Measurements from ENCODE around the gene SNAPC4.

SNAPC4 gene

DNA sequence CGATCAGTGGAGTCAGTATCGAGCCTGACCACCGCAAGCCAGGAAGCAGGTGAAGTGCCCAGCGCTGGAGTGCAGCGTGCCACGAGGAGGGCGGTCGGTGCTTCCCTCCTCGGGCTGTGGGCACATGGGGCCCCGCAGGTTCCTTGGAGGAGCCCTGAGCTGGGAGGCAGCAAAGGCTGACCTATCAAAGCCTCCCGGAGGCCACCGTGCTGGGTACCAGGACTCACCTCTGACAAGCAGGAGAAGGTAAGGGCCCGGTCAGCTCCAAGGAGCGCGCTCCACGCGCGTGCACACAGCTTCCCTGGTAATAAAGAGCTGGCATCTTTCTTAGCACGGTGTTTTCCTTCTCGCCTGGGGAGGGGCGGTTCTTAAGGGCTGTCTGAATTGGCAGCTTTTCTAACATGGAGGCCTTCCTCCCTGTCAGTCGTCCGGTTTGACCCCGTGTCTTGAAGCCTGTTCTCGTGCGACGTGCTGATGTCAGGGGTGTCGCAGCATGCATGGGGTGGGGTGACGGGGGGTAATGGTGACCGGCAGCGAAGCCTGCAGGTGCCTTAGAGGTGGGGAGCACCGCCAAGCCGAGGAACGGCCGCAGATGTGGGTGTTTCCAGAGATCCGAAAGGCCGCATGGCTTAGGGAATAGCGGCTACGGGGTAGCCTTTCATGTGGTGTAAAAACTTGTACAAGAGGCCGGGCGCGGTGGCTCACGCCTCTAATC is 23.6 kb upstream of the SNAPC4 start:
- TF ChIP-seq, protein P1, sequence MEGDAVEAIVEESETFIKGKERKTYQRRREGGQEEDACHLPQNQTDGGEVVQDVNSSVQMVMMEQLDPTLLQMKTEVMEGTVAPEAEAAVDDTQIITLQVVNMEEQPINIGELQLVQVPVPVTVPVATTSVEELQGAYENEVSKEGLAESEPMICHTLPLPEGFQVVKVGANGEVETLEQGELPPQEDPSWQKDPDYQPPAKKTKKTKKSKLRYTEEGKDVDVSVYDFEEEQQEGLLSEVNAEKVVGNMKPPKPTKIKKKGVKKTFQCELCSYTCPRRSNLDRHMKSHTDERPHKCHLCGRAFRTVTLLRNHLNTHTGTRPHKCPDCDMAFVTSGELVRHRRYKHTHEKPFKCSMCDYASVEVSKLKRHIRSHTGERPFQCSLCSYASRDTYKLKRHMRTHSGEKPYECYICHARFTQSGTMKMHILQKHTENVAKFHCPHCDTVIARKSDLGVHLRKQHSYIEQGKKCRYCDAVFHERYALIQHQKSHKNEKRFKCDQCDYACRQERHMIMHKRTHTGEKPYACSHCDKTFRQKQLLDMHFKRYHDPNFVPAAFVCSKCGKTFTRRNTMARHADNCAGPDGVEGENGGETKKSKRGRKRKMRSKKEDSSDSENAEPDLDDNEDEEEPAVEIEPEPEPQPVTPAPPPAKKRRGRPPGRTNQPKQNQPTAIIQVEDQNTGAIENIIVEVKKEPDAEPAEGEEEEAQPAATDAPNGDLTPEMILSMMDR (IDR thresholded peaks at IDR 0.05; ENCODE audit: low read depth, low read length): no peak
- DNase-seq (ENCODE audit: extremely low read depth, low read depth): no peak

DNA sequence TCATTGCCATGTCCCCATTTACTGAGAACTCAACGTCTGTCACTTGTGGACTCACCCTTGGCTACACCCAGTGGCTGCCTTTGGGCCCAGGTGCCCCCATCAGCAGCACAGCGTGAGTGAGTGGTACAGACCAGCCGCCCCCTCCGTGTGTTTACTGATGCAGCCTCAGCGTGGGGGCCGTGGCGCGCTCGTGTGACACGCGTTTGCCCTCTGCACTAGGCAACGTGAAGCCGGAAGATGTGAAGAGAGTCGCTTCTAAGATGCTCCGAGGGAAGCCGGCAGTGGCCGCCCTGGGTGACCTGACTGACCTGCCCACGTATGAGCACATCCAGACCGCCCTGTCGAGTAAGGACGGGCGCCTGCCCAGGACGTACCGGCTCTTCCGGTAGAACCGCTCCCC is 22.9 kb upstream of the SNAPC4 start:
- TF ChIP-seq, protein P1 (IDR thresholded peaks at IDR 0.05; ENCODE audit: low read depth, low read length): no peak
- no peak for DNase-seq (ENCODE audit: extremely low read depth, low read depth)

DNA sequence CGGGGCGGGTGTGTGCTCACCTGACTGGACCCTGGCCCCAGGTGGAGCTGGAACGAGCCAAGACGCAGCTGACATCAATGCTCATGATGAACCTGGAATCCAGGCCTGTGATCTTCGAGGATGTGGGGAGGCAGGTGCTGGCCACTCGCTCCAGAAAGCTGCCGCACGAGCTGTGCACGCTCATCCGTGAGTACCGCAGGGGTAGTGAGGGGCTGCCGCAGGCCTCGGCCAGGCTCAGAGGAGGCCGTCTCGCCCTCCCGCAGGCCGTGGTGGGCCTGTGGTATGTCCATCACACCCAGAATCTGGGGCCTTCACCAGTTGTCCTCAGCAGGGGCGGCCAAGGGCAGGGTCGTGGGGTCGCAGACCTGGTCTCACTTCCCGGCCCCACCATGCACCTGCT is 21.8 kb upstream of the SNAPC4 start:
- TF ChIP-seq, protein P1 (IDR thresholded peaks at IDR 0.05; ENCODE audit: low read depth, low read length): no peak

DNA sequence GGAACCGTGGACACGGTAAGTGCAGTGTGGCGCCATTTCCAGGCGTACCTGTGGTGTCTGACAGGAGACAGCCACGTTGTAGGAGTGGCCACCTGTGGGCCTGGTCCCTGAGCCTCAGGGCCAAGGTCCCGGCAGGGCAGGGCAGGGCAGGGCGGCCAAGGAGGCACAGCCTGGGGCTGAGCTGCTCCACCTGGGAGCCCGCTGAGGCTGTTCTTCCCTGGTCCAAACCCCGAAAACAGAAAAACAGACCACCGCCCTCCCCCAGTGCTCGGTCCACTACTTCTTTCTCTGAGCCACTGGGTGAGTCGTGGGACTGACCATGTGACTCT is 19.1 kb upstream of the SNAPC4 start:
- DNase-seq (ENCODE audit: extremely low read depth, low read depth): no peak
- TF ChIP-seq, protein P1 (IDR thresholded peaks at IDR 0.05; ENCODE audit: low read depth, low read length): no peak

More for the DNA sequence above, 21.8 kb upstream of the SNAPC4 start:
- no peak for DNase-seq (ENCODE audit: extremely low read depth, low read depth)

DNA sequence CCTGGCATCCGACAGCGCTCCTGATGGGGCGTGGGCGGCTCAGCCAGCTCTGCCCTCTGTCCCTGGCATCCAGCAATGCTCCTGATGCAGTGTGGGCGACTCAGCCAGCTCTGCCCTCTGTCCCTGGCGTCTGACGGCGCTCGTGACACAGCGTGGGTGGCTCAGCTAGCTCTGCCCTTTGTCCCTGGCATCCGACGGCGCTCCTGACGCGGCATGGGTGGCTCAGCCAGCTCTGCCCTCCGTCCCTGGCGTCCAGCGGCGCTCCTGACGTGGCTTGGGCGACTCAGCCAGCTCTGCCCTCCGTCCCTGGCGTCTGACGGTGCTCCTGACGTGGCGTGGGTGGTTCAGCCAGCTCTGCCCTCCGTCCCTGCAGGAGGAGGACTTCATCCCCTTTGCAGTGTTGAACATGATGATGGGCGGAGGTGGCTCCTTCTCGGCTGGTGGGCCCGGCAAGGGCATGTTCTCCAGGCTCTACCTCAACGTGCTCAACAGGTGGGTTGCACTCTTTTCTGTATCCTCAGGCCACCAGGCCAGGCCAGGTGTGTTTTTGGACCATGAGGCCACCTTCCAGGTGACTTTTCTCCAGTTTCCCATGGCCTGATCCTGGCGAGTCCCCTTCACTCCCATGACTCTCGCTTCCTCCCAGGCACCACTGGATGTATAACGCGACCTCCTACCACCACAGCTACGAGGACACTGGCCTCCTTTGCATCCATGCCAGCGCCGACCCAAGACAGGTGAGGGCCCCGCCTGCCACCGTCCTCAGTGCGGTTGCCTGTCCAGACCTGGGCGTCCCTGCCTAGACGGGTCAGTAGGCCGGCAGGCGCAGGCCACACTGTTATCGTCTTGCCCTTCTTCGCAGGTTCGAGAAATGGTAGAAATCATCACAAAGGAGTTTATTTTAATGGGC is 18.5 kb upstream of the SNAPC4 start:
- TF ChIP-seq, protein P1 (IDR thresholded peaks at IDR 0.05; ENCODE audit: low read depth, low read length): no peak
- DNase-seq (ENCODE audit: extremely low read depth, low read depth): no peak

DNA sequence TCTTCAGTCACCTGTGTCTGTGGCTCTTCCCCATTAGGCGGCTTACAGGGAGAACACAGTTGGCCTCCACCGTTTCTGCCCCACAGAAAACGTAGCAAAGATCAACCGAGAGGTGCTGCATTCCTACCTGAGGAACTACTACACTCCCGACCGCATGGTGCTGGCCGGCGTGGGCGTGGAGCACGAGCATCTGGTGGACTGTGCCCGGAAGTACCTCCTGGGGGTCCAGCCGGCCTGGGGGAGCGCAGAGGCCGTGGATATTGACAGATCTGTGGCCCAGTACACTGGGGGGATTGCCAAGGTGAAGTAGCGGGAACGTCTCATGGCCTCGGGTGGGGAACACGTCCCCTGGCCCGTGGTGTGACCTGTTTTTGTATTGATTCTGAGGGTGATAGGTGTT is 16.9 kb upstream of the SNAPC4 start:
- TF ChIP-seq, protein P1 (IDR thresholded peaks at IDR 0.05; ENCODE audit: low read depth, low read length): no peak
- DNase-seq (ENCODE audit: extremely low read depth, low read depth): no peak

DNA sequence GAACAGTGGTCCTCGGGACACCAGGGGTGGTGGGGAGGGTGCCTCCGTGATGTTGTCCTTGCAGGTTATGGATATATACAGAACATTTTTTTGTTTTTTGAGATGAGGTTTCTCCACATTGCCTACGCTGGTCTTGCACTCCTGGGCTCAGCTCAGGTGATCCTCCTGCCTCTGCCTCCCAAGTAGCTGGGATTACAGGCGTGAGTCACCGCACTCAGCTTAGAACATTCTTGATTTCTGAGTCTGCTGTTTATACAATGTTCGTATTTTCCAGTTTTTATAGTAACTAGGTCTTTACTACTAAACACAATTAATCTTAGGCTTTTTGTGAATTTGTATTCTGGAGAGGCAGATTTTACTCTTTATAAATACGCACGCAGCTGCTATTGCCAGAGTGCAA is 16.5 kb upstream of the SNAPC4 start:
- TF ChIP-seq, protein P1 (IDR thresholded peaks at IDR 0.05; ENCODE audit: low read depth, low read length): no peak
- no peak for DNase-seq (ENCODE audit: extremely low read depth, low read depth)

Measured in AG09319 (cell line).